Measurements from ENCODE around the gene AGAP1.

The AGAP1 gene

GRCh38 chr2:235654103-235654813 lies 160.4 kb downstream of the AGAP1 start:
- no peak for DNase-seq (ENCODE audit: low read depth)
- no peak overlapping the region for H3K4me3 ChIP-seq (ENCODE audit: low read depth, low read length)
- TF ChIP-seq CTCF (IDR thresholded peaks at IDR 0.05; ENCODE audit: control insufficient read depth, extremely low read depth, insufficient read depth) = no peak

GRCh38 chr2:235658351-235659174 lies 164.7 kb downstream of the AGAP1 start:
- H3K4me3 ChIP-seq (ENCODE audit: low read depth, low read length) = no peak overlapping the region
- no peak for DNase-seq (ENCODE audit: low read depth)
- no peak for TF ChIP-seq CTCF (IDR thresholded peaks at IDR 0.05; ENCODE audit: control insufficient read depth, extremely low read depth, insufficient read depth)

GRCh38 chr2:235659767-235660322 lies 166.0 kb downstream of the AGAP1 start:
- no peak for TF ChIP-seq CTCF (IDR thresholded peaks at IDR 0.05; ENCODE audit: control insufficient read depth, extremely low read depth, insufficient read depth)
- no peak overlapping the region for H3K4me3 ChIP-seq (ENCODE audit: low read depth, low read length)
- no peak for DNase-seq (ENCODE audit: low read depth)

- DNase-seq (ENCODE audit: low read depth) = no peak
- no peak overlapping the region for H3K4me3 ChIP-seq (ENCODE audit: low read depth, low read length)
- TF ChIP-seq CTCF (IDR thresholded peaks at IDR 0.05; ENCODE audit: control insufficient read depth, extremely low read depth, insufficient read depth) = no peak
Measured at GRCh38 chr2:235660484-235661082, 166.7 kb downstream of the AGAP1 start.

- no peak overlapping the region for H3K4me3 ChIP-seq (ENCODE audit: low read depth, low read length)
- no peak for DNase-seq (ENCODE audit: low read depth)
- no peak for TF ChIP-seq CTCF (IDR thresholded peaks at IDR 0.05; ENCODE audit: control insufficient read depth, extremely low read depth, insufficient read depth)
Measured at GRCh38 chr2:235661167-235661937, 167.5 kb downstream of the AGAP1 start.

GRCh38 chr2:235661952-235662351 lies 168.1 kb downstream of the AGAP1 start:
- no peak for TF ChIP-seq CTCF (IDR thresholded peaks at IDR 0.05; ENCODE audit: control insufficient read depth, extremely low read depth, insufficient read depth)
- no peak overlapping the region for H3K4me3 ChIP-seq (ENCODE audit: low read depth, low read length)
- no peak for DNase-seq (ENCODE audit: low read depth)
